Kidney (tissue), 14 donors: ENCODE measurements around the gene KLK15. TPM values are rescaled to one million over a fixed set of nuclear protein-coding genes. Genes with fewer than 3 reads are reported as not detected.

Experiments
- DNase-seq, 5 donors: peaks; one replicate each; pipeline ENCODE4 v3.0.0-alpha.2; 2013 to 2020
- FAIRE-seq: peaks from 2 replicates; lab custom pipeline; 2012; peaks lifted over from hg19 to GRCh38; lab: Jason Lieb, UNC
- H3K27ac ChIP-seq, 2 donors: one replicate each; pipeline ENCODE4 v1.7.0; 2013; ENCODE audit warnings: low read depth in 2 of 2, low read length in 2 of 2, inconsistent platforms in 1 of 2
- H3K27me3 ChIP-seq: one replicate; pipeline ENCODE4 v1.7.1; 2013; ENCODE audit warnings: low read length, inconsistent platforms; ENCODE audit not compliant: control insufficient read depth, insufficient read depth
- H3K36me3 ChIP-seq, 3 donors: one replicate each; pipeline versions ENCODE4 v1.7.0 to v1.7.1; 2013; ENCODE audit warnings: low read length in 3 of 3, control low read depth in 1 of 3, inconsistent platforms in 1 of 3; ENCODE audit not compliant: insufficient read depth in 3 of 3, control insufficient read depth in 2 of 3
- H3K4me1 ChIP-seq, 3 donors: one replicate each; pipeline versions ENCODE4 v1.7.0 to v1.7.1; 2013; ENCODE audit warnings: low read length in 3 of 3, inconsistent platforms in 1 of 3, low read depth in 1 of 3; ENCODE audit not compliant: control insufficient read depth in 2 of 3, insufficient read depth in 2 of 3
- H3K4me3 ChIP-seq, 3 donors: one replicate each; pipeline versions ENCODE4 v1.7.0 to v1.8.1; 2013; ENCODE audit warnings: low read length in 3 of 3, control low read depth in 1 of 3, inconsistent platforms in 1 of 3
- H3K9ac ChIP-seq, 3 donors: one replicate each; pipeline versions ENCODE4 v1.7.0 to v1.7.1; 2013; ENCODE audit warnings: low read length in 3 of 3, control low read depth in 1 of 3, inconsistent platforms in 1 of 3
- H3K9me3 ChIP-seq, 3 donors: one replicate each; pipeline versions ENCODE4 v1.7.0 to v1.7.1; 2013; ENCODE audit warnings: low read length in 3 of 3, control low read depth in 1 of 3, inconsistent platforms in 1 of 3; ENCODE audit not compliant: control insufficient read depth in 2 of 3, insufficient read depth in 1 of 3
- intact Hi-C: fragments of 100-400 bp; cut with DNase I; formaldehyde crosslinking; loops from one replicate; pipeline ENCODE4 v1.11.1; 2022
- polyA plus RNA-seq: library from polyadenylated mRNA; stranded (reverse); fragments of 350-450 nt; fragmentation: Illumina TruSeq; extraction: RNeasy Lipid Tissue Mini Kit (QIAGEN cat#74804); gene quantifications from one replicate; pipeline ENCODE4 v1.2.3, GENCODE V29; 2014; ENCODE audit warnings: low read depth, low replicate concordance; ENCODE audit not compliant: insufficient read depth
- total RNA-seq: library from RNA; stranded (reverse); fragmentation: NEBNext Ultra II Directional; extraction: Animal tissue kit (Norgen Biotek cat#: 25700); gene quantifications from one replicate; pipeline ENCODE4 v1.2.1, GENCODE V29; 2021
- TF ChIP-seq, protein P1 (sequence below): IDR thresholded peaks from 3 replicates; pipeline ENCODE4 v1.5.1; 2012; ENCODE audit warnings: mild to moderate bottlenecking, moderate library complexity, borderline replicate concordance; ENCODE audit not compliant: insufficient read depth; ENCODE audit errors: extremely low read depth
- donor health status: control.
- donor health status: control.
- donor health status: control.
- donor health status: control.
- donor health status: control.
- donor health status: DM: yes; HTN: yes; CAD: no.
- donor health status: Normal renal cell carcinoma (clear cell type).

The KLK15 gene
- total and polyA plus RNA-seq, 2 donors from 2014 or later: 2.7 TPM; not detected in 1

- Histone ChIP-seq H3K36me3 (no peaks in the 10 kb centered on the region), H3K4me1 (peaks cover 0 to 11% (median 0%) of the 10 kb centered on the region in 3 donors), H3K27me3 (no peaks in the 10 kb centered on the region), H3K9ac (peak overlapping the region in 1 of 3 donors; percentile 26), H3K27ac (peak overlapping the region; percentile 43 to 84), H3K9me3 (no peaks in the 10 kb centered on the region), H3K4me3 (peak overlapping the region in 1 of 3 donors; percentile 63)
- intact Hi-C loops: no loop called here
- DNase-seq: no peak
- no peak for FAIRE-seq
- TF ChIP-seq, protein P1, sequence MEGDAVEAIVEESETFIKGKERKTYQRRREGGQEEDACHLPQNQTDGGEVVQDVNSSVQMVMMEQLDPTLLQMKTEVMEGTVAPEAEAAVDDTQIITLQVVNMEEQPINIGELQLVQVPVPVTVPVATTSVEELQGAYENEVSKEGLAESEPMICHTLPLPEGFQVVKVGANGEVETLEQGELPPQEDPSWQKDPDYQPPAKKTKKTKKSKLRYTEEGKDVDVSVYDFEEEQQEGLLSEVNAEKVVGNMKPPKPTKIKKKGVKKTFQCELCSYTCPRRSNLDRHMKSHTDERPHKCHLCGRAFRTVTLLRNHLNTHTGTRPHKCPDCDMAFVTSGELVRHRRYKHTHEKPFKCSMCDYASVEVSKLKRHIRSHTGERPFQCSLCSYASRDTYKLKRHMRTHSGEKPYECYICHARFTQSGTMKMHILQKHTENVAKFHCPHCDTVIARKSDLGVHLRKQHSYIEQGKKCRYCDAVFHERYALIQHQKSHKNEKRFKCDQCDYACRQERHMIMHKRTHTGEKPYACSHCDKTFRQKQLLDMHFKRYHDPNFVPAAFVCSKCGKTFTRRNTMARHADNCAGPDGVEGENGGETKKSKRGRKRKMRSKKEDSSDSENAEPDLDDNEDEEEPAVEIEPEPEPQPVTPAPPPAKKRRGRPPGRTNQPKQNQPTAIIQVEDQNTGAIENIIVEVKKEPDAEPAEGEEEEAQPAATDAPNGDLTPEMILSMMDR: no peak
These were observed 3.3 kb upstream of the KLK15 start for GRCh38 chr19:50836543-50837195.

DNA sequence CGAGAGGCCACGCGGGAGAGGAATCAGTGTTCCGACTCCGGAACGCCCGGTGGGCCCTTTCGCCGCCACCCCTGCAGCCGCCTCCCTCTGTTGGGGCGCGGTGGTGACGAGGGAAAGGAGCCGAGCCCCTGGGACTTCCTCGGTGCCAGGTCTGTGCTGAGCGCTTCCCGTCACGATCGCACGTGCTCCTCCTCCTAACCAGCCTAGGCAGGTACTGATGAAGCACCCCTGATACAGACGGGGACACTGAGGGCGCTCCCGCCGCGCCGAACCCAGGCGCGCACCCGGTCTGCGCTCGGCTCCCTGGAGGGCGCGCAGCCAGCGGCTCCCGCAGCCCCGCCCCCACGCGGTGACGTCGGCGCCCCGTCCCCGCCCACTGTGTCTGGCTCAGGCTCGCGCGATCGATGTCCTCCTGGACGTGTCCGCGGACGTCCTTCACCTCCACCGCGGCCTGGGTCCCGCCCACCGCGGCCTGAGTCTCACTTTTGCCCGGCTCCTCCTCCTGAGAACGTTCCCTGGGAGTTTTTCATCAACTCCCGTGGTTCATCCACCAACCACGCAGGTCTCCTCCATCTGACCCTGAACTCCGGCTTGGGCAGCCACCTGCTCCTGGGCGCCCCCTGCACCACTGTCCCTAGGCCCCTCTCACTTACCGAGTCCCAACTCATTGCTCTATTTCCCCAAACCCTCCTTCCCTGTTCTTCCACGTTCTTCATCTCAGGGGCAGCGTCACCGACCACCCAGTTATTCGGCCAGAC is 2.6 kb upstream of the KLK15 start:
- Histone ChIP-seq H3K27ac (peak overlapping the region; percentile 43 to 84), H3K27me3 (no peaks in the 10 kb centered on the region), H3K9me3 (no peaks in the 10 kb centered on the region), H3K36me3 (no peaks in the 10 kb centered on the region), H3K9ac (peak overlapping the region; percentile 22 to 55 (median 29)), H3K4me3 (peak overlapping the region; percentile 60 to 63 (median 63)), H3K4me1 (peaks cover 0 to 13% (median 0%) of the 10 kb centered on the region in 3 donors)
- intact Hi-C loops: no loop called here
- DNase-seq (peak in 4 of 5 donors; percentile 87 to 92 (median 88)), FAIRE-seq (no peak)
- TF ChIP-seq, protein P1: no peak

DNA sequence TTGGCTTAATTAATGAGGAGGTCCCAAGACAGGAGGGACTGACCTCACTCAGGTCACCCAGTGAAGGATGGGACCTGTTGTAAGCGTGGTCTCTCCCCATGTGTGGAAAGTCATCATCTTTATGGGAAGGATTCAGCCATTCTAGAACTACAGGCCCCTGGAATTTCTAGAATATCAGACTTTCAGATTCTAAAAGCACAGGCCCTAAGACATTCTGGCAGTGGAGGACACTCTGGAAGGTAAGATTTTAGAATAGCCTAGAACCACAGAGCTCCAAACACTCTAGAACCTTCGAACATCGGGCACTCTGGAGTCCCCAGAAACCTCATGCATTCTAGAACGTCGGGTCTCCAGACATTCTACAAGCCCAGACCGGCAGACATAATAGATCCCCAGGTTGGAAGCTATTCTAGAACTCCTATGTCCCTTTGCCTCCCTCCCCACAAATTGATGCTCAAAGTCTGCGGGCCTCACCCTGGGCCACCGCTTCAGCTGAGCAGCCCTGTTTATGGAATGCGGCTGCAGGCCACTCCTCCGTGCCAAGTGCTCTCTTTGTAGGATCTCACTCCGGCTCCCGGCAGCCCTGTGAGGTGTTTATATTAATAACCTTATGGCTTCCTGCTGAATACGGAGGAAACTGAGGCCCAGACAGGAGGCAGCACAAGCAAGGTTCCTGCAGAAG is 1.9 kb upstream of the KLK15 start:
- peak in 3 of 5 donors; percentile 26 to 49 (median 42) for DNase-seq
- TF ChIP-seq, protein P1: no peak
- no peaks in the 10 kb centered on the region for H3K9me3 ChIP-seq
- peaks cover 0 to 15% (median 0%) of the 10 kb centered on the region in 3 donors for H3K4me1 ChIP-seq
- intact Hi-C loops: no loop called here
- H3K27ac ChIP-seq: peak overlapping the region; percentile 32 to 47
- FAIRE-seq: no peak
- peak overlapping the region in 2 of 3 donors; percentile 22 to 29 for H3K9ac ChIP-seq
- no peaks in the 10 kb centered on the region for H3K36me3 ChIP-seq
- H3K27me3 ChIP-seq: no peaks in the 10 kb centered on the region
- peak overlapping the region; percentile 60 to 63 (median 63) for H3K4me3 ChIP-seq
